HCT116 (cell line): ENCODE data around the gene SUFU. TPM values are rescaled to one million over a fixed set of nuclear protein-coding genes. Genes with fewer than 3 reads are reported as not detected.

ENCODE experiments used
- ATAC-seq: fragments of 200-7000 bp; cut with Tn5 transposase; 2 replicates; pipeline ENCODE4 v1.9.1; 2020; ENCODE audit warnings: mild to moderate bottlenecking, moderate library complexity
- BruUV-seq: library from RNA; stranded (reverse); fragments of 400-500 nt; replicated peaks from 2 replicates; lab custom pipeline; 2021; lab: Mats Ljungman, UMichigan
- CTCF ChIA-PET: fragments of 300-600 bp; sonication (Branson Sonifier 250); formaldehyde crosslinking; loops from one replicate; lab custom pipeline; 2021; ENCODE audit warnings: antibody characterized with exemption; lab: Charles Lee
- POLR2A ChIA-PET: fragments of 300-600, 350-600 bp; sonication (Branson Sonifier 250); formaldehyde crosslinking; loops from one replicate; lab custom pipeline; 2021; ENCODE audit warnings: antibody characterized with exemption; lab: Charles Lee
- RAD21 ChIA-PET, 2 experiments: fragments of 300-600 bp; sonication (Branson Sonifier 250); formaldehyde crosslinking; loops; one replicate each; lab custom pipeline; 2023; ENCODE audit warnings: low total read pairs in 2 of 2; ENCODE audit not compliant: uncharacterized antibody in 2 of 2, unreplicated experiment in 2 of 2, low non-redundant PET in 1 of 2; lab: Charles Lee
- DNase-seq: peaks from one replicate; pipeline ENCODE4 v3.0.0-alpha.2; 2010; ENCODE audit warnings: low read depth, low spot score
- H2AFZ ChIP-seq: fragments of 200-600 bp; shearing (Covaris generic), sonication (generic); 2 replicates; pipeline ENCODE4 v1.6.1; 2017; ENCODE audit warnings: low read depth, mixed run types, mixed read lengths, antibody characterized with exemption, low read length; ENCODE audit not compliant: poor library complexity, severe bottlenecking
- H3K27ac ChIP-seq: 2 replicates; pipeline ENCODE4 v1.5.1; 2012; ENCODE audit warnings: low read depth, low read length
- H3K27me3 ChIP-seq: fragments of 200-600 bp; sonication (generic); 2 replicates; pipeline ENCODE4 v1.6.1; 2016; ENCODE audit warnings: mixed run types, low read length, mixed read lengths; ENCODE audit not compliant: insufficient read depth
- H3K36me3 ChIP-seq, 2 experiments: fragments of 200-500 bp in 1 of 2; fragments of 200-600 bp in 1 of 2; sonication (Bioruptor generic) in 1 of 2; sonication (generic) in 1 of 2; 2 replicates each; pipeline versions ENCODE4 v1.5.1 to v1.6.1; 2014 to 2016; ENCODE audit warnings: low read length in 2 of 2, inconsistent platforms in 1 of 2, mixed read lengths in 1 of 2, mixed run types in 1 of 2; ENCODE audit not compliant: insufficient read depth in 2 of 2, control insufficient read depth in 1 of 2
- H3K4me1 ChIP-seq, 2 experiments: fragments of 200-600 bp in 1 of 2; sonication (generic) in 1 of 2; 2 replicates each; pipeline versions ENCODE4 v1.5.1 to v1.6.1; 2012 to 2017; ENCODE audit warnings: low read length in 2 of 2, inconsistent platforms in 1 of 2, mild to moderate bottlenecking in 1 of 2, mixed read lengths in 1 of 2, mixed run types in 1 of 2, moderate library complexity in 1 of 2; ENCODE audit not compliant: insufficient read depth in 2 of 2, control insufficient read depth in 1 of 2
- H3K4me2 ChIP-seq: fragments of 200-600 bp; sonication (generic); 2 replicates; pipeline ENCODE4 v1.6.1; 2017; ENCODE audit warnings: mixed run types, low read length, mixed read lengths
- H3K4me3 ChIP-seq, 2 experiments: fragments of 200-600 bp in 1 of 2; sonication (generic) in 1 of 2; replicated peaks in 1 of 2; 2 replicates each; pipeline ENCODE4 v1.5.1; 2011 to 2016; ENCODE audit warnings: low read length in 2 of 2, control low read depth in 1 of 2, low read depth in 1 of 2, mild to moderate bottlenecking in 1 of 2, mixed read lengths in 1 of 2, mixed run types in 1 of 2
- H3K79me2 ChIP-seq: fragments of 200-600 bp; sonication (generic); 2 replicates; pipeline ENCODE4 v1.6.1; 2017; ENCODE audit warnings: mild to moderate bottlenecking, mixed run types, low read length, moderate library complexity, mixed read lengths; ENCODE audit not compliant: insufficient read depth
- H3K9ac ChIP-seq: fragments of 200-600 bp; sonication (generic); 2 replicates; pipeline ENCODE4 v1.6.1; 2016; ENCODE audit warnings: low read length, mixed read lengths
- H3K9me2 ChIP-seq: fragments of 200-600 bp; sonication (generic), shearing (Covaris generic); 2 replicates; pipeline ENCODE4 v1.6.1; 2017; ENCODE audit warnings: mixed run types, mild to moderate bottlenecking, moderate library complexity; ENCODE audit not compliant: insufficient read depth
- H3K9me3 ChIP-seq, 2 experiments: fragments of 200-500 bp in 1 of 2; fragments of 200-600 bp in 1 of 2; sonication (Bioruptor generic) in 1 of 2; sonication (generic) in 1 of 2; 2 replicates each; pipeline ENCODE4 v1.6.1; 2014 to 2017; ENCODE audit warnings: low read length in 2 of 2, mixed read lengths in 2 of 2, inconsistent platforms in 1 of 2, low read depth in 1 of 2, mild to moderate bottlenecking in 1 of 2, mixed run types in 1 of 2, moderate library complexity in 1 of 2; ENCODE audit not compliant: control insufficient read depth in 1 of 2, insufficient read depth in 1 of 2
- H4K20me1 ChIP-seq: fragments of 200-600 bp; sonication (generic), shearing (Covaris generic); 2 replicates; pipeline ENCODE4 v1.6.1; 2017; ENCODE audit warnings: mixed run types, mild to moderate bottlenecking, moderate library complexity; ENCODE audit not compliant: insufficient read depth
- CEBPB ChIP-seq: IDR thresholded peaks from 2 replicates; pipeline ENCODE4 v1.6.1; 2012; ENCODE audit warnings: low read depth
- CTCF ChIP-seq, 3 experiments: fragments of 200-600 bp in 1 of 3; sonication (generic) in 1 of 3; IDR thresholded peaks in 2 of 3; conservative IDR thresholded peaks in 1 of 3; 2 replicates each; pipeline ENCODE4 v1.5.1; 2012 to 2017; ENCODE audit warnings: low read depth in 2 of 3, low read length in 2 of 3, antibody characterized with exemption in 1 of 3, borderline replicate concordance in 1 of 3, control low read depth in 1 of 3, mild to moderate bottlenecking in 1 of 3, mixed read lengths in 1 of 3, mixed run types in 1 of 3, moderate library complexity in 1 of 3; ENCODE audit not compliant: insufficient read depth in 1 of 3
- MAX ChIP-seq: IDR thresholded peaks from 2 replicates; pipeline ENCODE4 v1.6.1; 2012
- REST ChIP-seq: IDR thresholded peaks from 2 replicates; pipeline ENCODE4 v1.6.1; 2012; ENCODE audit warnings: low read depth
- SIN3A ChIP-seq: IDR thresholded peaks from 2 replicates; pipeline ENCODE4 v1.6.1; 2012; ENCODE audit warnings: low read depth
- TCF7L2 ChIP-seq: IDR thresholded peaks from 2 replicates; pipeline ENCODE4 v1.7.0; 2011; ENCODE audit warnings: borderline replicate concordance, inconsistent platforms; ENCODE audit not compliant: insufficient read depth, insufficient read length; ENCODE audit errors: extremely low read depth
- intact Hi-C: fragments of 100-400 bp; cut with micrococcal nuclease; formaldehyde crosslinking; loops from 2 replicates; pipeline ENCODE4 v1.10.0; 2022
- total RNA-seq: library from RNA; stranded (reverse); gene quantifications from one replicate; pipeline ENCODE4 v1.2.1, GENCODE V29; 2021; ENCODE audit not compliant: unreplicated experiment

Gene SUFU
- total RNA-seq, 1 experiment from 2014 or later = 18.8 TPM

- no peak for ATAC-seq
- no peak overlapping the region for H3K4me3 ChIP-seq
- H3K9ac ChIP-seq = peak overlapping the region; percentile 27
- H3K4me1 ChIP-seq = peaks cover 47 to 74% of the 10 kb centered on the region in 2 experiments
- H3K27ac ChIP-seq = no peak overlapping the region; the same call in 1 of the 2 replicates
- H3K4me2 ChIP-seq = peak overlapping the region; percentile 61
- H3K27me3 ChIP-seq = no peaks in the 10 kb centered on the region
- TF ChIP-seq CTCF (IDR thresholded peaks at IDR 0.05 in 2 of 3, conservative IDR thresholded peaks at IDR 0.05 in 1 of 3; ENCODE audit: borderline replicate concordance in 1 of 3, insufficient read depth in 1 of 3, low read depth in 2 of 3, low read length in 2 of 3) = no peak
- no peak for TF ChIP-seq SIN3A
- TF ChIP-seq MAX = no peak
- TF ChIP-seq REST = no peak
- no peak for TF ChIP-seq TCF7L2
- TF ChIP-seq CEBPB = no peak
- no peaks in the 10 kb centered on the region for H3K9me2 ChIP-seq
- RAD21 ChIA-PET = no interaction called here
- no peaks in the 10 kb centered on the region for H4K20me1 ChIP-seq
- CTCF ChIA-PET = no interaction called here
- no peaks in the 10 kb centered on the region for H3K79me2 ChIP-seq
- intact Hi-C loops = no loop called here
- H2AFZ ChIP-seq = no peak overlapping the region
- no peaks in the 10 kb centered on the region for H3K9me3 ChIP-seq
- BruUV-seq = no TSS peak
- no peaks in the 10 kb centered on the region for H3K36me3 ChIP-seq
- POLR2A ChIA-PET = no interaction called here
- DNase-seq = no peak
These were observed 130.1 kb downstream of the SUFU start for GRCh38 chr10:102633848-102634247.
